Heart left ventricle (tissue), 16 donors: ENCODE data around the gene SMG9. TPM values are rescaled to one million over a fixed set of nuclear protein-coding genes. Genes with fewer than 3 reads are reported as not detected.

Experiments
- ATAC-seq, 4 donors: fragments of 200-7000 bp; cut with Tn5 transposase; one replicate each; pipeline ENCODE4 v1.9.1; 2020 to 2022; ENCODE audit warnings: moderate library complexity in 4 of 4, mild to moderate bottlenecking in 3 of 4, moderate number of reproducible peaks in 1 of 4
- DNase-seq, 5 donors: peaks; one replicate each; pipeline ENCODE4 v3.0.0-alpha.2; 2020
- H3K27ac ChIP-seq, 12 donors: fragments of 200-600 bp; sonication (generic) in 4 of 12; one replicate each; pipeline versions ENCODE4 v1.5.0 to v1.8.0; 2016 to 2022; ENCODE audit warnings: mild to moderate bottlenecking in 2 of 12
- H3K27me3 ChIP-seq, 9 donors: fragments of 200-600 bp; sonication (generic) in 2 of 9; one replicate each; pipeline versions ENCODE4 v1.5.1 to v1.8.0; 2016 to 2022; ENCODE audit warnings: mild to moderate bottlenecking in 3 of 9
- H3K36me3 ChIP-seq, 9 donors: fragments of 200-600 bp; sonication (generic) in 2 of 9; one replicate each; pipeline versions ENCODE4 v1.5.0 to v1.8.0; 2018 to 2022; ENCODE audit warnings: mild to moderate bottlenecking in 2 of 9
- H3K4me1 ChIP-seq, 12 donors: fragments of 200-600 bp; sonication (generic) in 4 of 12; one replicate each; pipeline versions ENCODE4 v1.5.0 to v1.8.0; 2016 to 2022; ENCODE audit warnings: mild to moderate bottlenecking in 3 of 12
- H3K4me3 ChIP-seq, 12 donors: fragments of 200-600 bp; sonication (generic) in 4 of 12; one replicate each; pipeline versions ENCODE4 v1.5.0 to v1.8.0; 2017 to 2022; ENCODE audit warnings: mild to moderate bottlenecking in 9 of 12, moderate library complexity in 4 of 12
- H3K9me3 ChIP-seq, 12 donors: fragments of 200-600 bp; sonication (generic) in 4 of 12; one replicate each; pipeline versions ENCODE4 v1.5.0 to v1.8.0; 2016 to 2022; ENCODE audit warnings: mild to moderate bottlenecking in 1 of 12
- CTCF ChIP-seq, 12 donors: fragments of 200-600 bp; sonication (generic) in 4 of 12; IDR thresholded peaks; one replicate each; pipeline versions ENCODE4 v1.5.0 to v1.8.0; 2018 to 2022; ENCODE audit warnings: antibody characterized with exemption in 12 of 12, mild to moderate bottlenecking in 5 of 12
- POLR2A ChIP-seq, 2 donors: fragments of 450-650 bp; IDR thresholded peaks; one replicate each; pipeline ENCODE4 v1.6.1; 2017; ENCODE audit warnings: antibody characterized with exemption in 2 of 2, mild to moderate bottlenecking in 2 of 2, moderate library complexity in 2 of 2
- WGBS, 4 donors: extraction: QIAGEN DNeasy Blood & Tissue Kit in 2 of 4; methylation state at CpG; one replicate each; pipeline versions ENCODE4 v1.1.5 to v1.1.7; 2013 to 2018; 5-methylcytosine and 5-hydroxymethylcytosine counted together
- intact Hi-C, 10 donors: fragments of 100-400 bp; cut with DNase I; formaldehyde crosslinking; loops; one replicate each; pipeline versions ENCODE4 v1.11.1 to v1.14.2; 2022
- polyA plus RNA-seq, 2 donors: library from polyadenylated mRNA; stranded (reverse); fragments of 200-250 nt; gene quantifications; one replicate each; pipeline ENCODE4 v1.2.3, GENCODE V29; 2013
- total RNA-seq, 9 donors: library from RNA; depleted of rRNA in 2 of 9; stranded (reverse); fragments of >200 nt in 2 of 9; fragmentation: NEBNext Ultra II Directional in 3 of 9; extraction: Animal tissue kit (Norgen Biotek cat#: 25700) in 3 of 9; gene quantifications; one replicate each; pipeline versions ENCODE4 v1.1.0 to v1.2.4, GENCODE V29; 2016 to 2023
- donor health status: ischemic (EF 13 %, LVEDD 7.1; RV severe dilation, severe dysfunction).
- donor health status: healthy with polysubstance abuse.
- donor health status: DM: no; HTN: yes; CAD: no.
- donor health status: DM: no; HTN: no; CAD: no.
- donor health status: ischemic (EF 25% LVEDD 6.9; RV normal size, moderate dysfunction).
- donor health status: ischemic (EF 25% LVEDD 5.7; RV mildly dilated, moderate dysfunction).
- donor health status: healthy.
- donor health status: DM: yes; HTN: yes; CAD: no.
- donor health status: ischemic (EF 35%, LVEDD 5.7; RV mildly dilated, moderate dysfunction).
- donor health status: nonischemic (EF 11% LVEDD 7.7; RV severe dilation, severe dysfunction).
- donor health status: DM: yes; HTN: yes; CAD: no.
- donor health status: PGD.
- donor health status: ischemic (EF 29% LVEDD 5.4; RV normal size, mild dysfunction).
- donor health status: nonischemic (EF 23%, LVEDD 6.1; RV moderate dilation, normal function).

The SMG9 gene
- total and polyA plus RNA-seq, 11 donors, result 5.8 to 27.7 (median 14.9) TPM

- no peak for TF ChIP-seq CTCF (IDR thresholded peaks at IDR 0.05)
- no peak for TF ChIP-seq POLR2A (IDR thresholded peaks at IDR 0.05)
- H3K27me3 ChIP-seq, result peaks cover 0 to 60% (median 14%) of the 10 kb centered on the region in 9 donors
These were observed 44.9 kb upstream of the SMG9 start for GRCh38 chr19:43799502-43800142.

GRCh38 chr19:43798546-43799409 lies 44.0 kb upstream of the SMG9 start:
- H3K9me3 ChIP-seq, result peaks cover 0 to 7% (median 0%) of the 10 kb centered on the region in 12 donors
- DNase-seq, result no peak
- TF ChIP-seq CTCF (IDR thresholded peaks at IDR 0.05), result no peak
- no peak for TF ChIP-seq POLR2A (IDR thresholded peaks at IDR 0.05)
- intact Hi-C loops, result no loop called here
- peaks cover 0 to 15% (median 6%) of the 10 kb centered on the region in 12 donors for H3K4me1 ChIP-seq
- H3K27ac ChIP-seq, result peak overlapping the region in 1 of 12 donors; percentile 46
- 13 to 16% (median 14%) methylated on average over 61 to 70 of the region's 70 CpGs for WGBS, 4 donors
- peaks cover 0 to 66% (median 14%) of the 10 kb centered on the region in 9 donors for H3K27me3 ChIP-seq
- peak in 3 of 4 donors; percentile 50 to 62 (median 55) for ATAC-seq
- peak overlapping the region; percentile 25 to 62 (median 50) for H3K4me3 ChIP-seq
- no peaks in the 10 kb centered on the region for H3K36me3 ChIP-seq

More at GRCh38 chr19:43799502-43800142, 44.9 kb upstream of the SMG9 start:
- peak overlapping the region in 4 of 12 donors; percentile 39 to 58 (median 46) for H3K4me3 ChIP-seq
- ATAC-seq (peak in 3 of 4 donors; percentile 67 to 85 (median 68)), DNase-seq (no peak)
- H3K9me3 ChIP-seq, result peaks cover 0 to 7% (median 0%) of the 10 kb centered on the region in 12 donors
- peak overlapping the region in 2 of 12 donors; percentile 35 to 46 for H3K27ac ChIP-seq
- intact Hi-C loops, result no loop called here
- H3K4me1 ChIP-seq, result peaks cover 0 to 15% (median 6%) of the 10 kb centered on the region in 12 donors
- H3K36me3 ChIP-seq, result no peaks in the 10 kb centered on the region
- WGBS, 4 donors, result 52 to 68% (median 58%) methylated on average over 6 of the region's 6 CpGs

GRCh38 chr19:43798026-43798545 lies 43.3 kb upstream of the SMG9 start:
- TF ChIP-seq CTCF (IDR thresholded peaks at IDR 0.05) (no peak), POLR2A (IDR thresholded peaks at IDR 0.05) (no peak)
- peaks cover 0 to 7% (median 0%) of the 10 kb centered on the region in 12 donors for H3K9me3 ChIP-seq
- H3K27ac ChIP-seq, result no peak overlapping the region
- intact Hi-C loops, result no loop called here
- peaks cover 0 to 70% (median 14%) of the 10 kb centered on the region in 9 donors for H3K27me3 ChIP-seq
- WGBS, 4 donors, result 41 to 70% (median 45%) methylated on average over 2 to 5 of the region's 5 CpGs
- H3K4me3 ChIP-seq, result peak overlapping the region in 11 of 12 donors; percentile 25 to 62 (median 52)
- H3K36me3 ChIP-seq, result no peaks in the 10 kb centered on the region
- ATAC-seq, result no peak
- H3K4me1 ChIP-seq, result peaks cover 0 to 15% (median 6%) of the 10 kb centered on the region in 12 donors
- no peak for DNase-seq
